AG10803 (cell line): ENCODE results near the gene CALHM1.

Experiments used
- DNase-seq: peaks from one replicate; pipeline ENCODE4 v3.0.0; 2010; ENCODE audit warnings: low read depth
- H3K4me3 ChIP-seq: 2 replicates; pipeline ENCODE4 v1.5.1; 2011; ENCODE audit warnings: mild to moderate bottlenecking, low read length, control low read depth
- TF ChIP-seq, protein P1 (sequence below): conservative IDR thresholded peaks from 2 replicates; pipeline ENCODE4 v1.5.1; 2011; ENCODE audit warnings: mild to moderate bottlenecking, low read length, control low read depth, inconsistent platforms

Gene CALHM1

DNA sequence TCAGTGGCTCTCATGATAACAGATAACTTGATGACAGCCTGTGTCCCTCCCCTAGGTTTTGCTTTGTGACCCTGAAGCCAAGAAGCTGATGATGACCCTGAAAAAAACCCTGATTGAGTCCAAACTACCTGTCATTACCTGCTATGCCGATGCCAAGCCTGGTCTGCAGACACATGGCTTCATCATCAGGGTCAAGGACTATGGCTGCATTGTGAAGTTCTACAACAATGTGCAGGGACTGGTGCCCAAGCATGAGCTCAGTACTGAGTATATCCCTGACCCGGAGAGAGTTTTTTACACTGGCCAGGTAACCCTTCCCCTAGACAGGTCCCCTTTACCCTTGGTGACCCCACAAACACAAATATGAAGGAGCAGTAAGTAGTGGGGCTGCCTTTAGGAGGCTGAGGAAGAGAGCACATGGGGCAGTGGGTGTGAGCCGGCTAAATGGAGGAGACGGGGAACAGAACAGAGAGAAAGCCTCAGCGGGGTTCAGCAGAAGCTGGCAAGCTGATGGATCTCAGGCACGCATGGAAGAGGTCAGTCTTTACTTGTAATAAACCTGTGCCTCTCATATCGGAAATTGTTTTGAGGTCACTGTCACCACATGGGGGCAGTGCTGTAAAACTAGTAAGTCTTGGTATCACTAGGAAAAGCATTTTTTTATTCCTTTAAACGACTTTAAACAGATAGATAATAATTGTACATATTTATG lies 42.1 kb downstream of the CALHM1 start:
- H3K4me3 ChIP-seq: no peak overlapping the region
- peak; percentile 71 for DNase-seq
- TF ChIP-seq, protein P1, sequence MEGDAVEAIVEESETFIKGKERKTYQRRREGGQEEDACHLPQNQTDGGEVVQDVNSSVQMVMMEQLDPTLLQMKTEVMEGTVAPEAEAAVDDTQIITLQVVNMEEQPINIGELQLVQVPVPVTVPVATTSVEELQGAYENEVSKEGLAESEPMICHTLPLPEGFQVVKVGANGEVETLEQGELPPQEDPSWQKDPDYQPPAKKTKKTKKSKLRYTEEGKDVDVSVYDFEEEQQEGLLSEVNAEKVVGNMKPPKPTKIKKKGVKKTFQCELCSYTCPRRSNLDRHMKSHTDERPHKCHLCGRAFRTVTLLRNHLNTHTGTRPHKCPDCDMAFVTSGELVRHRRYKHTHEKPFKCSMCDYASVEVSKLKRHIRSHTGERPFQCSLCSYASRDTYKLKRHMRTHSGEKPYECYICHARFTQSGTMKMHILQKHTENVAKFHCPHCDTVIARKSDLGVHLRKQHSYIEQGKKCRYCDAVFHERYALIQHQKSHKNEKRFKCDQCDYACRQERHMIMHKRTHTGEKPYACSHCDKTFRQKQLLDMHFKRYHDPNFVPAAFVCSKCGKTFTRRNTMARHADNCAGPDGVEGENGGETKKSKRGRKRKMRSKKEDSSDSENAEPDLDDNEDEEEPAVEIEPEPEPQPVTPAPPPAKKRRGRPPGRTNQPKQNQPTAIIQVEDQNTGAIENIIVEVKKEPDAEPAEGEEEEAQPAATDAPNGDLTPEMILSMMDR: peak; percentile 67

DNA sequence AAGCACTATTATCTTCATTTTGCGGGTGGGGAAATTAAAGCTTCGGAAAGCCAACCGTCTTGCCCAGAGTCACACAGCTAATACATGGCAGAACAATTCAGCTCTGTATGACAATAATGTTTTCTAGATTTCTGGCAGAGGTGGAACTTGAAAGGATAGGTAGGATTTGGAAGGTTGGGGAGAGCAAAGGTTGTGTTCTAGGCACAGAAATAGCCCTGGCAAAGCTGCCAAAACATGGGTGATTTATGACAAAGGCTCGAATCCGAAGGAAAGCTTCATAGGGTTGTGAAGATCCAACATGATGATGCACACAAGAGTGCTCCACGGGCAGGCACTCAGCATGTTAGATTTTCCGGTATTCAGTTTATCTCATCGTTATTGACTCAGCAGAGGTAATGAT lies 43.1 kb downstream of the CALHM1 start:
- TF ChIP-seq, protein P1: no peak
- H3K4me3 ChIP-seq: no peak overlapping the region
- DNase-seq: no peak

DNA sequence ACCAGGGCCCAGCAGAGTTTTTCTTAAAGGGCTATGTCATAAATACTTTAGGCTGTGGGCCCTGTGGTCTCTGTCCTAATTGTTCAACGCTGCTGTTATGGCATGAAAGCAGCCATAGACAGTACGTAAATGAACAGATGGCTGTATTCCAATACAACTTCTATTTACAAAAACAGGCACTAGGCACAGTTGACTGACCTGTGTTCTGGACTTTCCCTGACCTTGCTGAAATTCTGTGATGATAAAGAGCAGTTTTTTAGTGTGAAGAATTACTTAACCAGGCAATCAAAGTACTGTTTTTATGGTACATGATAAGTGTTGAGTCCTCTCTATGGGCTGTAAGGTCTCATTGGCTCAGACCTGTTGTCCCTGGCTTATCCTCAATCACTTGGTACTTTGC lies 45.1 kb downstream of the CALHM1 start:
- no peak overlapping the region for H3K4me3 ChIP-seq
- no peak for DNase-seq
- TF ChIP-seq, protein P1: no peak
